ENCODE results near the gene NR1H2.
"Not testable (repeated sequence)": the region's sequence is repeated elsewhere in the genome, so short reads cannot be mapped to it uniquely, and the experiment has no call there.

The NR1H2 gene

GRCh38 chr19:50379602-50380001, 3.3 kb downstream of the NR1H2 start:
- no peak for DNase-seq

GRCh38 chr19:50380137-50380536, 3.9 kb downstream of the NR1H2 start:
- no peak for DNase-seq

DNA sequence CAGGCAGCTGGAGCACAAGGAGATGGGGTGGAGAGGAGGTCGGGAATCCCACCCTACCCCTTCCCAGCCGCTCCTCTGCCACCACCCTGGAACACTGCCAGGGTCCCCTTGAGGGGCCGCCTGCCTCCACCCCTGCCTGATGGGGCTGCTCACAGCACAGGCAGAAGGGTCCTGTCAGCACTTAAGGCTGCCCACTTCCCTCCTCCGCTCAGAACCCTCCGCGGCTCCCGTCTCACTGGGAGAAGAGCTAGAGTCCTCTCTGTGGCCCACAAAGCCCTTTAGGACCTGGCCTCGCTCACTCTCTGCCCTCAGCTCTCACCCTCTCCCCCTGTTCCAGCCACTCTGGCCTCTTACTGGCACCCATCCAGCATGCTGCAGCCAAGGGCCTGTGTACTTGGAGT, 4.5 kb downstream of the NR1H2 start:
- no peak for DNase-seq

GRCh38 chr19:50381881-50382729, 5.8 kb downstream of the NR1H2 start:
- no peak for DNase-seq

GRCh38 chr19:50383001-50383851, 7.0 kb downstream of the NR1H2 start:
- DNase-seq = no peak

DNA sequence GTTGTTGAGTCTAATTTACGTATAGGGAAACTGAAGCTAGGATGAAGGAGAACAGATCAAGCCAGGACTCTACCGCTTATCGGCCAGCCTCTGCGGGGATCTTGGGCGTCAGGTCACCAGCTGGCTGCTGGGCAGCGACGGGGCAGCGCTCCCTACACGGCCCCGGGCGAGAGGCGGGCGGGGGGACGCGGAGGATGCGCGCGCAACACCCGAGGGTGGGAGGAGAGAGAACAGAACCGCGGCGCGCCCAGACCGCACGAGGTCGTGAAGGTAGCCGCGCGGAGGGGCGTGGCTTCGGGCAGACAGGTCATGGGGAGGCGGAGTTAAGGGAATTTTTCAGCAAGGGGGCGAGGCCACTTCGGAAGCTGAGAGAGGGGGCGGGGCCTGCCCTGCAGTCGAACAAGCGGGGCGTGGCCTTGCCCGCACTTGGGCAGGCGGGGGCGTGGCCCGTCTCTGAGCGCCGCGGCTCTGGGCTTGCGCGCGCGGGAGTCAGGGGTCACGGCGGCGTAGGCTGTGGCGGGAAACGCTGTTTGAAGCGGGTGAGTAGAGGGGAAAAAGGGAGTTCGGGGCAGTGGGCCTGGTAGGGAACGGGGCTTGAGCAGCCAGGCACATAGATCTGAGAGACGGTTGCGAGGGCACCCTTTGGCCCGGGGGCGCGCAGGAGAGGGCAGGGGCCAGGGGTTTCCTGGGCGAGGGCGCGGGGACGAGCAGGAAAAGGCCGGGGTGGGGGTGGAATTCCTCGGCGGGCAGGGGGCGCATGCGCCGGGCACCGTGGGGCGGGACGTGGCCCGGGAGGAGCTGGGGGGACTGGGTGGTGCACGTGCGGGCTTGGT, 7.8 kb downstream of the NR1H2 start, which contains the start of gene POLD1:
Gene POLD1 (plus strand): TSS at position 496 of the 833 bp plus-strand sequence. CDS start 14,505 bp downstream, outside the sequence.
- peak; percentile 98 for DNase-seq

GRCh38 chr19:50384685-50385535, 8.7 kb downstream of the NR1H2 start:
- no peak for DNase-seq

DNA sequence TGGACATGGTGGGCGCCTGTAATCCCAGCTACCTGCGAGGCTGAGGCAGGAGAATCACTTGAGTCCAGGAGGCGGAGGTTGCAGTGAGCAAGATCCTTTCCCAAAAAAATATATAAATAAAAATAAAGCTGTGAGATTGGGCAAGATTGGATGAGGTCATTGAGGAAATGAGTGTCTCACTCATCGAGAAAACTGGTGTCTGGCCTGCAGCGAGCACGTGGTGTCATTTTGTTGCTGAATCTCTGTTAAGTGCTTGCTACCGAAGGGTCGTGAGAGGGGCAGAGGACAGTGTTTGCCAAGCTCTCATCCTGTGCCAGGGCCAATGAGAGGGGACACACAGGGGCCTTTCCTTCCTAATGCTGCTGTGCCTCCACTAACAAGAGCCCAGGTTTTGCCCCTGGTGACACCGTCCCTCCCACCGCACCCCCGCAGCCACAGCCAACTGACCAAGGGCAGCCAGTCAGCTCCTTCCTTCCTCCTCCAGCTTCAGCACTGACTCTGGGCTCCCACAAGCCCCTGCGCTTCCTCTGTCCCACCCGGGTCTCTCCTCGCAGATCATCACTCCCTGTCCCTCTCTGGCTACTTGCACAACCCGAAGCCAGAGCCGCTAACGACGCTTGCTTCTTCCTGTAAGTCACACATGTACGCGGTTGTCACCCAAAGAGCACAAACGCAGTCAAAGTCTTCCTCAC, 11.1 kb downstream of the NR1H2 start:
- no peak for DNase-seq

GRCh38 chr19:50387868-50388245, 11.6 kb downstream of the NR1H2 start:
- DNase-seq = no peak

GRCh38 chr19:50390295-50390694, 14.0 kb downstream of the NR1H2 start:
- not testable (repeated sequence) for DNase-seq

GRCh38 chr19:50390952-50391351, 14.7 kb downstream of the NR1H2 start:
- DNase-seq = not testable (repeated sequence)

DNA sequence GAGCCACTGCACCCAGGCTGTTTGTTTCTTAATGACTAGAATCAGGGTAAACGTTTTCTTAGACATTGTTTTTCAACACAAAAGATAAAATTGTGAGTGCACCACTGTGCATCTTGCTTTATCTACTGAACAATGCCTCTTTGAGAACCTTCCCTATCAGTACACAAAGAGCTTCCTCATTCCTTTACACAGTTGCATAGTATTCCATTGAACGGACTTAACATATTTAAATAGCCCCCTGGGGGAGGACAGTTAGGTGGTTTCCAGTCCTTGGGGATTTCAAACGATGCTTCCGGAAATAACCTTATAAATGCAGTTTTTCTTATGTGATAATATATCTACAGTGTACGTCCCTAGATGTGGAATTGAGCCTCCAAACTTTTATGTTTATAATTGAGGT, 16.5 kb downstream of the NR1H2 start:
- no peak for DNase-seq

DNA sequence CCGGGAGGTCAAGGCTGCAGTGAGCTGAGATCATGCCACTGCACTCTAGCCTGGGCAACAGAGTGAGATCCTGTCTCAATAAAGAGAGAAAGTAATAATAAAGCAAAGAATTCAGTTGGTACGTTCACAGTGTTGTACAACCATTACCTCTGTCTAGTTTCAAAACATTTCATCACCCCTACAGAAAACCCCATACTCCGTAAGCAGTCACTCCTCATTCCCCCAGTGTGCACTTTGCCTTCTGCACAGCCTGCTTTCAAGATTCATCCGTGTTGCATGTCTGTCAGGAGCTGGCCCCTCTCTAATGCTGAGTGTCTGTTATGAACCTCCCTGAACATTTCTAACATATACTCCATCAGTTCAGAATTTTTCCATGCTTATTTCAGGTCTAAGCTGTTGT, 17.3 kb downstream of the NR1H2 start:
- no peak for DNase-seq

GRCh38 chr19:50394017-50394416, 17.8 kb downstream of the NR1H2 start:
- no peak for DNase-seq

DNA sequence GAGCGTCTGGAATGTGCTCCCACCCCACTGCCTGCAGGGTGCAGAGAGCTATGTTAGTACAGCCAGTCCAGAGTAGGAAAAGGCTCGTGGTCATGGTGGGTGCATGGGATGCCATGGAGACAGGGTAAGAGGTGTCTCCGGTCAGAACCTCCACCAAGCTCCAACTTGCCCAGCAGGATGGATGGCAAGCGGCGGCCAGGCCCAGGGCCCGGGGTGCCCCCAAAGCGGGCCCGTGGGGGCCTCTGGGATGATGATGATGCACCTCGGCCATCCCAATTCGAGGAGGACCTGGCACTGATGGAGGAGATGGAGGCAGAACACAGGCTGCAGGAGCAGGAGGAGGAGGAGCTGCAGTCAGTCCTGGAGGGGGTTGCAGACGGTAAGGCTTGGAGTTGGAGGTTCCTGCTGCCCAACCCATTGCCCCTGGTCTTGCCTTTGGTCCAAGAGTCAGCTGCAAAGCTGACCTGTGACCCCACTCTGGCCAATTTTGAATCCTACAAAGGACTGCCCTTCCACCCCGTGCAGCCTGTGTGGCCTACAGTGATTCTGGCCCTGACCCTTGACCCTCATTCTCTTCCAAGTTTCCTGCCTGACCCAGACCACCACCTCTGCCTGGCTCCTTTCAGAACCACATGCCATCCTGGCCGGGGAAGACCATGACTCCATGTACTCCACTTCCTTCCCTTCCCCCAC, 22.6 kb downstream of the NR1H2 start:
- no peak for DNase-seq

DNA sequence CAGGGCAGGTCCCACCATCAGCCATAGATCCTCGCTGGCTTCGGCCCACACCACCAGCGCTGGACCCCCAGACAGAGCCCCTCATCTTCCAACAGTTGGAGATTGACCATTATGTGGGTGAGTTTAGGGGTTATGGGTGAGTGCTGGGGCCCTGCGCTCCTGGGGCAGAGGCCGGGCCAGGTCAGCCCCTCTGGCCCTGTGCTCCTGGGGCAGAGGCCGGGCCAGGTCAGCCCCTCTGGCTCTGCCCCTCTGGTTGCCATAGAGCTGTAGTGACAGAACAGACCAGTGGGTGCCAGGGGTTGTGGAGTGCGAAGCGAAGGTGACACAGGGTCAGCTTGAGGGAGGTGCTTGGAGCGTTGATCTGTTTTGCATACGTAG, 23.1 kb downstream of the NR1H2 start:
- no peak for DNase-seq

GRCh38 chr19:50401605-50402450, 25.6 kb downstream of the NR1H2 start:
- DNase-seq = no peak

DNA sequence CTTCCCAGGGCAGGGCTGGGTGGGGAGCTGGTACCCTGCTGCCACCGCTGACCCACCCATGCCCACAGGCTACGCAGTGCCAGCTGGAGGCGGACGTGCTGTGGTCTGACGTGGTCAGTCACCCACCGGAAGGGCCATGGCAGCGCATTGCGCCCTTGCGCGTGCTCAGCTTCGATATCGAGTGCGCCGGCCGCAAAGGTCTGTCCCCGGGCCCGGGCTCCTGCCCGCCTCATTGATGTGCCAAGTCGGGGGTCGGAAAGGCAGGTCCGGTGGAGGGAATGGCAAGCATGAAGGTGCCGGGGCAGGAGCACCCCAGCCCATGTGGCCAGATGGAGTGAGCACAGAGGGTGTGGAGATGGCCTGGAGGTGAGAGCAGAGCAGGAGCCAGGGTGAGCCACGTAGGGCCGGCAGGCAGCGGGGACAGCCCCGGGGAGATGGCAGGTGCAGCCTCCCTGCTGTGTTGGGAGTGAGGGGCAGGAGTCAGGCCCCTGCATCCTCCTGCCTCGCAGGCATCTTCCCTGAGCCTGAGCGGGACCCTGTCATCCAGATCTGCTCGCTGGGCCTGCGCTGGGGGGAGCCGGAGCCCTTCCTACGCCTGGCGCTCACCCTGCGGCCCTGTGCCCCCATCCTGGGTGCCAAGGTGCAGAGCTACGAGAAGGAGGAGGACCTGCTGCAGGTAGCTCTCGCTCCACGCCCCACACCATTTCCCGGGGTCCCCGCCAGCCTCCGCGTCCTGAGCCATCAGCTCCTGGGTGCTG, 26.5 kb downstream of the NR1H2 start:
- no peak for DNase-seq

All from DMS53 (cell line).